Measurements from ENCODE around the gene NRBF2.

DNA sequence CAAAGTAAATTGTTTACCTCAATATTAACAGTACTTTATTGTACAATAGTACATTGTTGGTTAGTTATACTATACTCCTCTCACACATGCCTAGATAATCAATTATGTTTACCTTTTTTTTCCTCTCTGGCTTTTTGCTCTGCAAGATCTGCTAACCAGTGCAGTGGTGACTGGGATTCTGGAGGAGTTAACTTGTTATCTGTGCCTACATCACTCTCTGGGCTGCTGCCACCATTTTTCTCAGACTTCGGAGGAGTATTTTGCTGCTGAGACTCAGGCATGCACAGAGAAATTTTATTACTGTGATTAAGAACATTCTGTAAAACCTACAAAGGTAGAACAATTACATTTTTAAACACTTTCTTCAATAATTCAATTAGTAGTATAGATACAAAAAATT lies 59.7 kb downstream of the NRBF2 start:
- TF ChIP-seq POLR2AphosphoS5 (IDR thresholded peaks at IDR 0.05), result no peak
- TF ChIP-seq, protein P1, sequence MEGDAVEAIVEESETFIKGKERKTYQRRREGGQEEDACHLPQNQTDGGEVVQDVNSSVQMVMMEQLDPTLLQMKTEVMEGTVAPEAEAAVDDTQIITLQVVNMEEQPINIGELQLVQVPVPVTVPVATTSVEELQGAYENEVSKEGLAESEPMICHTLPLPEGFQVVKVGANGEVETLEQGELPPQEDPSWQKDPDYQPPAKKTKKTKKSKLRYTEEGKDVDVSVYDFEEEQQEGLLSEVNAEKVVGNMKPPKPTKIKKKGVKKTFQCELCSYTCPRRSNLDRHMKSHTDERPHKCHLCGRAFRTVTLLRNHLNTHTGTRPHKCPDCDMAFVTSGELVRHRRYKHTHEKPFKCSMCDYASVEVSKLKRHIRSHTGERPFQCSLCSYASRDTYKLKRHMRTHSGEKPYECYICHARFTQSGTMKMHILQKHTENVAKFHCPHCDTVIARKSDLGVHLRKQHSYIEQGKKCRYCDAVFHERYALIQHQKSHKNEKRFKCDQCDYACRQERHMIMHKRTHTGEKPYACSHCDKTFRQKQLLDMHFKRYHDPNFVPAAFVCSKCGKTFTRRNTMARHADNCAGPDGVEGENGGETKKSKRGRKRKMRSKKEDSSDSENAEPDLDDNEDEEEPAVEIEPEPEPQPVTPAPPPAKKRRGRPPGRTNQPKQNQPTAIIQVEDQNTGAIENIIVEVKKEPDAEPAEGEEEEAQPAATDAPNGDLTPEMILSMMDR (IDR thresholded peaks at IDR 0.05), result no peak

Data from upper lobe of left lung (tissue), 4 donors.